Astrocyte (in vitro differentiated cells and primary cell): ENCODE measurements around the gene DPF3.

Experiments used
- CTCF ChIP-seq: IDR thresholded peaks from 2 replicates; pipeline ENCODE4 v1.5.1; 2011; ENCODE audit warnings: low read depth, mild to moderate bottlenecking, inconsistent platforms, low read length, moderate library complexity; ENCODE audit not compliant: insufficient read depth
- EZH2 ChIP-seq: IDR thresholded peaks from 2 replicates; pipeline ENCODE4 v1.6.1; 2012; ENCODE audit warnings: mild to moderate bottlenecking, low read length, inconsistent platforms; ENCODE audit not compliant: insufficient read depth

DNA sequence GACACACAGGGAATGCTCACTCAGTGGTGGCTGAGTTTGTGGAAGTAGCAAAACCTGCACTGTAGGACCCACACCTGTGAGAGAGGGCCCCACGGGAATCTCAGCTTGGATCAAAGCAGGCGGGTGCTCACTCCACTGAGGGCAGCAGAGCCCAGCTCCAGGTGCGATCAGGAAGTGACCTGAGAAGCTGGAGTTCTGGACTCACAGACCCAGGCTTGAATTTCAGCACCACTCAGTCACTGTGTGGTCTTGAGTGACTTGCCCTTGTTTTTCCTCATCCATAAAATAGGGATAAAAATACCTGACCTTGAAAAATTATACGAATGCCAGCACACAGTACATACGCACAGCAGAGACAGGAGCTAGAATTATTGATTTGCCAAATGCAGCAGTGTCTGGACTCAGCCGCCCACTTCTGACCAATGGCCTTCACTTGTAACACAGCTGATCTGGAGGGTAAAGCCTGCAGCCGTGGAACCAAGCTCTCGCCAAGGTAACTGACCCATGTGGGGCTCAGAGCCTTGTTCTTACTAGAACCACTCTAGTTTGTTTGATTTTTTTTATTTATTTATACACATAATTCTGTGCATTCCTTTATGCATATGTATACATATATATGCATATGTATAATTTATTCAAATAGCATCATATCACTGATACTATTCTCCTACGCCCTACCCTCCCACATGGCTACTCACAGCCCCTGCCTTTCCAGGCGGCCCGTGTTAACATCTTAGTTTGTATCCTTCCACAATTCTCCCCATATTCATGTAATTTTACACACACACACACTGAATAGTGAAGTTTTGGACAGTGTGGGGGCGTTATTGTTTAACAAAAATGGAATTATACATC, 53.9 kb downstream of the DPF3 start:
- TF ChIP-seq CTCF (no peak), EZH2 (no peak)
